BJ (cell line): Measurements from ENCODE around the gene ITSN1. TPM values are rescaled to one million over a fixed set of nuclear protein-coding genes. Genes with fewer than 3 reads are reported as not detected.
"Not testable (repeated sequence)": the region's sequence is repeated elsewhere in the genome, so short reads cannot be mapped to it uniquely, and the experiment has no call there.

Experiments
- CTCF ChIA-PET: fragments of 350-600 bp; formaldehyde crosslinking; extraction: SDS; loops from one replicate; lab custom pipeline; 2021; ENCODE audit warnings: antibody characterized with exemption, inconsistent platforms; lab: Yijun Ruan, JAX
- POLR2A ChIA-PET: fragments of 300-600 bp; sonication (Branson Sonifier 250); formaldehyde crosslinking; extraction: SDS; loops from one replicate; lab custom pipeline; 2021; ENCODE audit warnings: antibody characterized with exemption; lab: Charles Lee
- DNase-seq: peaks from one replicate; pipeline ENCODE4 v3.0.0-alpha.2; 2011; ENCODE audit warnings: low read depth
- H3K27me3 ChIP-seq: 2 replicates; pipeline ENCODE4 v1.6.0; 2011; ENCODE audit warnings: low read length; ENCODE audit not compliant: control insufficient read depth, insufficient read depth
- H3K36me3 ChIP-seq: 2 replicates; pipeline ENCODE4 v1.5.1; 2011; ENCODE audit warnings: low read length; ENCODE audit not compliant: control insufficient read depth, insufficient read depth
- H3K4me3 ChIP-seq: 2 replicates; pipeline ENCODE4 v1.5.1; 2011; ENCODE audit warnings: low read depth, mild to moderate bottlenecking, control low read depth, low read length
- CTCF ChIP-seq: IDR thresholded peaks from 2 replicates; pipeline ENCODE4 v1.5.1; 2011; ENCODE audit warnings: low read depth, mild to moderate bottlenecking, control low read depth, inconsistent platforms, low read length, moderate library complexity; ENCODE audit not compliant: insufficient read depth
- polyA plus RNA-seq: library from polyadenylated mRNA; depleted of rRNA; stranded (reverse); fragments of >200 nt; gene quantifications from 2 replicates; pipeline ENCODE4 v1.2.3, GENCODE V29; 2011

The ITSN1 gene
- polyA plus RNA-seq, 1 experiment = 68.4 TPM

GRCh38 chr21:33712022-33712803, 69.9 kb downstream of the ITSN1 start:
- POLR2A ChIA-PET = no interaction called here
- CTCF ChIA-PET = interaction anchor here (0.6 kb wide), 2 partner anchors 22 to 112 kb away, joined by 4 to 6 read pairs; no protein-coding TSS in a partner anchor
- TF ChIP-seq CTCF = no peak
- Histone ChIP-seq H3K4me3 (no peak overlapping the region), H3K27me3 (no peaks in the 10 kb centered on the region), H3K36me3 (no peaks in the 10 kb centered on the region)
- DNase-seq = no peak

- Histone ChIP-seq H3K36me3 (peaks cover 2% of the 10 kb centered on the region), H3K4me3 (no peak overlapping the region), H3K27me3 (no peaks in the 10 kb centered on the region)
- POLR2A ChIA-PET = no interaction called here
- no peak for DNase-seq
- CTCF ChIA-PET = no interaction called here
- no peak for TF ChIP-seq CTCF
These were observed 78.8 kb downstream of the ITSN1 start for GRCh38 chr21:33721081-33721480.

- H3K27me3 ChIP-seq, H3K36me3 ChIP-seq, POLR2A ChIA-PET, CTCF ChIA-PET, DNase-seq, H3K4me3 ChIP-seq: not testable (repeated sequence)
These were observed 86.8 kb downstream of the ITSN1 start for GRCh38 chr21:33729139-33729538.

GRCh38 chr21:33729641-33730040, 87.3 kb downstream of the ITSN1 start:
- no peak overlapping the region for H3K4me3 ChIP-seq
- peaks cover 5% of the 10 kb centered on the region for H3K36me3 ChIP-seq
- H3K27me3 ChIP-seq = no peaks in the 10 kb centered on the region
- no peak for TF ChIP-seq CTCF
- DNase-seq = no peak
- CTCF ChIA-PET = no interaction called here
- POLR2A ChIA-PET = no interaction called here

GRCh38 chr21:33731447-33731846, 89.1 kb downstream of the ITSN1 start:
- ChIA-PET POLR2A (no interaction called here), CTCF (interaction anchor here (0.6 kb wide), 1 partner anchor 846 kb away, joined by 3 read pairs; no protein-coding TSS in a partner anchor)
- peaks cover 5% of the 10 kb centered on the region for H3K36me3 ChIP-seq
- H3K27me3 ChIP-seq = no peaks in the 10 kb centered on the region
- no peak overlapping the region for H3K4me3 ChIP-seq
- no peak for DNase-seq
- TF ChIP-seq CTCF = no peak
